Lower leg skin (tissue), 3 donors: ENCODE measurements around the gene IP6K2.

Source experiments
- CTCF ChIP-seq, 3 donors: fragments of 450-650 bp; IDR thresholded peaks; one replicate each; pipeline ENCODE4 v1.5.1; 2016; ENCODE audit warnings: antibody characterized with exemption in 3 of 3, mild to moderate bottlenecking in 3 of 3, moderate library complexity in 2 of 3
- POLR2A ChIP-seq, 2 donors: fragments of 450-650 bp; IDR thresholded peaks; one replicate each; pipeline ENCODE4 v1.6.1; 2016 to 2017; ENCODE audit warnings: antibody characterized with exemption in 2 of 2, mild to moderate bottlenecking in 1 of 2, moderate library complexity in 1 of 2

- TF ChIP-seq CTCF (IDR thresholded peaks at IDR 0.05) (no peak), POLR2A (IDR thresholded peaks at IDR 0.05) (no peak)
Observed at GRCh38 chr3:48651771-48652170, 65.2 kb downstream of the IP6K2 start.
